Calu3 (cell line): ENCODE data around the gene PCAT7. TPM values are rescaled to one million over a fixed set of nuclear protein-coding genes. Genes with fewer than 3 reads are reported as not detected.

ENCODE experiments used
- BruUV-seq: library from RNA; stranded (reverse); fragments of 400-500 nt; replicated peaks from 2 replicates; lab custom pipeline; 2021; lab: Mats Ljungman, UMichigan
- CTCF ChIA-PET: fragments of 300-600 bp; sonication (Branson Sonifier 250); formaldehyde crosslinking; loops from one replicate; lab custom pipeline; 2022; ENCODE audit warnings: antibody characterized with exemption; lab: Charles Lee
- DNase-seq: peaks from one replicate; pipeline ENCODE4 v3.0.0; 2022
- H3K27ac Mint-ChIP-seq: one replicate; pipeline ENCODE4 v1.8.0; 2022; ENCODE audit warnings: mixed read lengths; ENCODE audit not compliant: unreplicated experiment
- H3K27me3 Mint-ChIP-seq: one replicate; pipeline ENCODE4 v1.8.0; 2022; ENCODE audit warnings: mixed read lengths; ENCODE audit not compliant: unreplicated experiment
- H3K36me3 Mint-ChIP-seq: one replicate; pipeline ENCODE4 v1.8.0; 2022; ENCODE audit warnings: mild to moderate bottlenecking, moderate library complexity, mixed read lengths; ENCODE audit not compliant: insufficient read depth, unreplicated experiment
- H3K4me1 Mint-ChIP-seq: one replicate; pipeline ENCODE4 v1.8.0; 2022; ENCODE audit warnings: mild to moderate bottlenecking, low read depth, mixed read lengths; ENCODE audit not compliant: unreplicated experiment
- H3K4me3 Mint-ChIP-seq: one replicate; pipeline ENCODE4 v1.8.0; 2022; ENCODE audit warnings: mild to moderate bottlenecking, low read depth, moderate library complexity, mixed read lengths; ENCODE audit not compliant: unreplicated experiment
- H3K9me3 Mint-ChIP-seq: one replicate; pipeline ENCODE4 v1.8.0; 2022; ENCODE audit warnings: low read depth, mixed read lengths; ENCODE audit not compliant: unreplicated experiment
- CTCF ChIP-seq: fragments of 200-600 bp; IDR thresholded peaks from one replicate; pipeline ENCODE4 v1.8.0; 2022; ENCODE audit warnings: antibody characterized with exemption; ENCODE audit not compliant: unreplicated experiment
- intact Hi-C: fragments of 100-400 bp; cut with micrococcal nuclease; formaldehyde crosslinking; loops from one replicate; pipeline ENCODE4 v1.10.0; 2022; ENCODE audit not compliant: unreplicated experiment
- total RNA-seq: library from RNA; stranded (reverse); gene quantifications from 2 replicates; pipeline ENCODE4 v1.2.3, GENCODE V29; 2022

The PCAT7 gene
- total RNA-seq, 1 experiment from 2014 or later: 2.0 TPM

- no TSS peak for BruUV-seq
- no peaks in the 10 kb centered on the region for H3K36me3 Mint-ChIP-seq
- H3K4me3 Mint-ChIP-seq: no peak overlapping the region
- H3K9me3 Mint-ChIP-seq: no peaks in the 10 kb centered on the region
- intact Hi-C loops: no loop called here
- DNase-seq: no peak
- TF ChIP-seq CTCF: no peak
- H3K27ac Mint-ChIP-seq: no peak overlapping the region
- H3K27me3 Mint-ChIP-seq: no peaks in the 10 kb centered on the region
- CTCF ChIA-PET: no interaction called here
- no peaks in the 10 kb centered on the region for H3K4me1 Mint-ChIP-seq
These were observed 28.6 kb upstream of the PCAT7 start for GRCh38 chr9:94526271-94526670.

GRCh38 chr9:94526951-94527350 lies 27.9 kb upstream of the PCAT7 start:
- no peaks in the 10 kb centered on the region for H3K27me3 Mint-ChIP-seq
- no peaks in the 10 kb centered on the region for H3K9me3 Mint-ChIP-seq
- no peak overlapping the region for H3K27ac Mint-ChIP-seq
- TF ChIP-seq CTCF: no peak
- CTCF ChIA-PET: no interaction called here
- no peak for DNase-seq
- BruUV-seq: no TSS peak
- H3K4me1 Mint-ChIP-seq: no peaks in the 10 kb centered on the region
- H3K4me3 Mint-ChIP-seq: no peak overlapping the region
- no peaks in the 10 kb centered on the region for H3K36me3 Mint-ChIP-seq
- intact Hi-C loops: no loop called here

- no peak overlapping the region for H3K4me3 Mint-ChIP-seq
- H3K4me1 Mint-ChIP-seq: peaks cover 9% of the 10 kb centered on the region
- intact Hi-C loops: no loop called here
- CTCF ChIA-PET: no interaction called here
- no peak for DNase-seq
- no TSS peak for BruUV-seq
- H3K27me3 Mint-ChIP-seq: no peaks in the 10 kb centered on the region
- H3K9me3 Mint-ChIP-seq: no peaks in the 10 kb centered on the region
- no peak overlapping the region for H3K27ac Mint-ChIP-seq
- no peaks in the 10 kb centered on the region for H3K36me3 Mint-ChIP-seq
- no peak for TF ChIP-seq CTCF
These were observed 26.0 kb upstream of the PCAT7 start for GRCh38 chr9:94528886-94529285.

- Mint-ChIP-seq H3K9me3 (no peaks in the 10 kb centered on the region), H3K27me3 (no peaks in the 10 kb centered on the region), H3K36me3 (no peaks in the 10 kb centered on the region), H3K27ac (no peak overlapping the region), H3K4me3 (no peak overlapping the region), H3K4me1 (peaks cover 9% of the 10 kb centered on the region)
- no TSS peak for BruUV-seq
- CTCF ChIA-PET: no interaction called here
- TF ChIP-seq CTCF: no peak
- intact Hi-C loops: no loop called here
- no peak for DNase-seq
These were observed 21.7 kb upstream of the PCAT7 start for GRCh38 chr9:94533155-94533554.
